NCI-H1417 (cell line): ENCODE results near the gene SETBP1.

Experiments used
- DNase-seq, 3 experiments: peaks; one replicate each; lab custom pipeline; 2025; lab: John Stamatoyannopoulos, UW

The SETBP1 gene

GRCh38 chr18:45110577-45111501 lies 430.2 kb downstream of the SETBP1 start:
- DNase-seq = no peak

- DNase-seq = no peak
Observed at GRCh38 chr18:45111502-45111848, 430.8 kb downstream of the SETBP1 start.

- no peak for DNase-seq
Observed at GRCh38 chr18:45112682-45113081, 432.0 kb downstream of the SETBP1 start.

- no peak for DNase-seq
Observed at GRCh38 chr18:45116116-45116515, 435.4 kb downstream of the SETBP1 start.
